HG03108 (cell line): ENCODE results near the gene PROC.

ENCODE experiments used
- ATAC-seq: cut with Tn5 transposase; IDR thresholded peaks from one replicate; pipeline ENCODE4 v1.9.1; 2021; ENCODE audit warnings: moderate library complexity; ENCODE audit not compliant: unreplicated experiment

The PROC gene

GRCh38 chr2:127453392-127454171 lies 35.4 kb downstream of the PROC start:
- no peak for ATAC-seq

GRCh38 chr2:127454595-127455565 lies 36.7 kb downstream of the PROC start:
- ATAC-seq, result no peak

- no peak for ATAC-seq
These were observed 37.6 kb downstream of the PROC start for GRCh38 chr2:127455566-127456493.

- no peak for ATAC-seq
These were observed 38.7 kb downstream of the PROC start for GRCh38 chr2:127456960-127457359.

GRCh38 chr2:127462461-127462860 lies 44.2 kb downstream of the PROC start:
- ATAC-seq, result no peak

GRCh38 chr2:127463155-127463991 lies 45.1 kb downstream of the PROC start:
- ATAC-seq, result no peak

GRCh38 chr2:127464470-127465257 lies 46.4 kb downstream of the PROC start:
- no peak for ATAC-seq

GRCh38 chr2:127465258-127465657 lies 47.0 kb downstream of the PROC start:
- no peak for ATAC-seq

- no peak for ATAC-seq
These were observed 50.8 kb downstream of the PROC start for GRCh38 chr2:127469051-127469450.

- ATAC-seq, result no peak
These were observed 51.7 kb downstream of the PROC start for GRCh38 chr2:127469974-127470373.

- no peak for ATAC-seq
These were observed 53.2 kb downstream of the PROC start for GRCh38 chr2:127471286-127471988.

- no peak for ATAC-seq
These were observed 54.0 kb downstream of the PROC start for GRCh38 chr2:127472268-127472667.

- ATAC-seq, result no peak
These were observed 57.6 kb downstream of the PROC start for GRCh38 chr2:127475788-127476187.
